ENCODE measurements around the gene SOX18.

Gene SOX18

DNA sequence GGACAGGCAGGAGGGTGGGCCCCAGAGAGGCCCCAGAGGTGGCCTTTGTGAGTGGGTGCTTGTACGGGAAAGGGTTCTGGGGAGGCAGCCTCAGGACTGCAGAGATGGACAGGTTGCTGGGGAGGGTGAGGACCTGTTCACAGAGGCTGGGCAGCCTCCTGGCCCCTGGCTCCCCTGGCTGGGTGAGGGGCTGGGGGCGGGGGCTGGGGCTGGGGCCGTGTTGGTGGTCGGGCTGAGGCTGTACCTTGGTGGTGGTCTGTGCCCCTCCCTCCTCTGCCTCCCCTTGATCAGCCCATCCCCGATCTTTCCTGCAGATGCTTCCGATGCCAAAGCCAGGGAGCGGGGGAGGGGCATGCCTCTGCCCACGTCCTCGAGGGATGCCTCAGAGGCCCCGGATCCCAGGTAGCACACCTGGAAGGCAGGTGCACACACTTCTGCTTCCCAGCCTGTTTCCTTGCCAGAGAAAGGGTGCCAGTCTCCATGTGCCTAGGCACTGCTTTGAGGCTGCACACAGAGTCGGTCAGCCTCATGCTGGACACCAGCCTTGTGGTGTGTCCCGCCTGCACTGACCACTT, 18.4 kb upstream of the SOX18 start:
- no peak for DNase-seq

DNA sequence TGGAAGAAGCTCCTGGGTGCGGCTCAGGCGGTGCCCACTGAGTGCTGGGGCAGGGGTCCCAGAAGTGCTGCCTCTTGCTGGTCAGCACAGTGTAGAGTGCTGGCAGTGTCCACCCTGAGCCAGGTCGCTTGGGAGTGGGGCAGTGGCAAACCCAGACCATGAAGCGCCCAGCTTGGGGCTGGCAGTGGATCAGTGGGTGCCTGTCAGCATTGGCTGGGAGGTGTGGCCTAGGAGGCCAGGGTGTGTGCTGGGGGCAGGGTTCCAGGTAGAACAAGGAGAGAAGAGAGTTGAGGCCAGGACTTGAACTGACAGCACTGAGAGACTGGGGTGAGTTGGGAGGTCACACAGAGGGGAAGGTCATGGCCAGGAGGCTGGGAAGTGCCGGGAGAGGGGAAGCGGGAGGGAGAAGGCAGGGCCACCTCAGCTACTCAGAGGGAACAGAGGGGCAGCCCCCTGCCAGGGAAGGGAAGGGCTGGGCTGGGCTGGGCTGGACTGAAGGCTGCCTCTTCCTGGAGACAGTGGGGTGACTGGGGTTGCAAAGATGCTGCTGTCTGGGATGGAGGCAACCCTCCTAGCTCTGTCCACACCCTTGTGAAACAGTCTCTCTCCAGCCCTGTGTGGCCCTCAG, 17.7 kb upstream of the SOX18 start:
- DNase-seq: no peak

DNA sequence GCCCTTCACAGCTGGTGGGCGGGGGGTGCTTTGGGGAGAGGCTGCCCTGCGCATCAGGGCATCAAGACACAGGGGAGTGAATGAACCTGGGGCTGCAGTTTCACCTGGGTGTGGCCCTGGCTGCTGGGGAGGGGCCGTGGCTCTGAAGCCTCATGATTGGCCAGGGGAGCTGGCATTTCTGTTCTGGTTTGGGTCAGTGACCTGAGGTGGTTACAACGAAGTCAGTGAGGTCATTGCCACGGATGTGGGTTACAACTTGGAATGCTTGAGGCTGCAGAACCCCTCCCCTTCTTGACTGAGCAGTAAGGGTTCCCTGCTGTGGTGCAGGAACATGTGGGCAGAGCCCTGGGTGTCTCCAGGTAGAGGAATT, 16.5 kb upstream of the SOX18 start:
- no peak for DNase-seq

DNA sequence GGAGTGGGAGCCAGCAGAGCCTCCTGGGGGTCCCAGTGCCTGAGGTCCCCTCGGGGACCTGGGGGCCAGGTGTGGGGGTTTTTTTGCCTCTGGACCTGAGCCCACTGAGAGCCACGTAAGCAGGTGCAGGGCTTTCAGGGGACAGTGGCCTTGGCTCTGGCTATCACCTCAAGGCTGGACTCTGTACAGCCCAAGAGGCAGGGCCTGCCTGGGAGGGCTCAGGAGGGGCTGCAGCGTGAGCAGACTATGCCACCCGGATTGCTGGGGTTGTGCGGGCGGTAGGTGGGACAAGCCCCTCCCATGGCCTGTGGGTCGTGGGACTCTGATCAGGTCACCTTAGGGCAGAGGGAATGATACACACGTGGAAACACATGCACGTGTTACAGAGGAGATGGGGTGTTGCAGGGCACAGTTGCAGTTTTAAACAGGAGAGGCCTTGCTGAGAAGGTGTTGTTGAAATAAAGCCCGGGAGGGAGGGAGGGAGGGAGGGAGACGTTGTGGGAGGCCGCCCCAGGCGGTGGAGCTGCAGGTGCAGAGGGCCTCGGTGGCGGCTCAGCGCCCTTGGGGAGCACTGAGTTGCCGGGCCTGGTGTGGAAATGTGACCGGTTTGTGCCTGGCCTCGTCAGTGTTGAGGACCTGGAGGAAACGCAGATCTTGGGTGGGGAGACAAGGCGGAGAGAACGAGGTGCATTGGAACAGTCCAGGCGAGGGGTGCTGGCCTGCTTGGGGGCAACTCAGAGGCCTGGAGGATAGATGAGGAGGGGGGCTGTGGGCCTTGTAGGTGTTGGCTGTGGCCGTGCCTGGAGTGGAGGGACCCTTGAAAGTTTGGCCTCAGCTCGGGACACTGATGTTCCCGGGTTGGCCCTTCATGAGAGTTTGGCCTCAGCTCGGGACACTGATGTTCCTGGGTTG, 15.9 kb upstream of the SOX18 start:
- DNase-seq: no peak

DNA sequence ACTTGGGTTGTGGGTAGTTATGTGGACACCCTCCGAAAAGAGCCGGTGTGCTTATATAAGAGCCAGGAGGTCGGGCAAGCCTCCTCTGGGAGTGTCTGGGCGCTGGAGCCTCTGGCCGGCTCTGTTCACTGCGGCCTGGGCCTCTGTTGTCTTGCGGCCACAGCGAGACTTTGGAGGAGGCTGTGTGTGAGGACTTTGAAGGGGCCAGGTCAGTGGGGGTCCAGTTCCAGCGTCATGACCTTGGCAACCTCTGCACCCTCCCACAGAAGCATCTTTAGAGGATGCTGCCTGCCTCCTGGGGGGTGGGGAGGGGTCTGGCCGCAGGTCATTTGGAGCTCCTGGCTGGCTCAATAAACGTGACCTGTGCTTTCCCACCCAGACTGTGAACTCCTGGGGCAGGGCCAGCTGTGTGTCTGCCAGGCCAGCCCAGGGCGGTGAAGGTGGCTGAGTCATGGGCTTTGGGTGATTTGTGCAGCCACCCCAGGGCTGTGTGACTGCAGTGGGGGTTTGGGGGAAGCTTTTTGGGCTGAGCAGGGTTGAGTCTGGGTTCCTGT, 14.8 kb upstream of the SOX18 start:
- no peak for DNase-seq

DNA sequence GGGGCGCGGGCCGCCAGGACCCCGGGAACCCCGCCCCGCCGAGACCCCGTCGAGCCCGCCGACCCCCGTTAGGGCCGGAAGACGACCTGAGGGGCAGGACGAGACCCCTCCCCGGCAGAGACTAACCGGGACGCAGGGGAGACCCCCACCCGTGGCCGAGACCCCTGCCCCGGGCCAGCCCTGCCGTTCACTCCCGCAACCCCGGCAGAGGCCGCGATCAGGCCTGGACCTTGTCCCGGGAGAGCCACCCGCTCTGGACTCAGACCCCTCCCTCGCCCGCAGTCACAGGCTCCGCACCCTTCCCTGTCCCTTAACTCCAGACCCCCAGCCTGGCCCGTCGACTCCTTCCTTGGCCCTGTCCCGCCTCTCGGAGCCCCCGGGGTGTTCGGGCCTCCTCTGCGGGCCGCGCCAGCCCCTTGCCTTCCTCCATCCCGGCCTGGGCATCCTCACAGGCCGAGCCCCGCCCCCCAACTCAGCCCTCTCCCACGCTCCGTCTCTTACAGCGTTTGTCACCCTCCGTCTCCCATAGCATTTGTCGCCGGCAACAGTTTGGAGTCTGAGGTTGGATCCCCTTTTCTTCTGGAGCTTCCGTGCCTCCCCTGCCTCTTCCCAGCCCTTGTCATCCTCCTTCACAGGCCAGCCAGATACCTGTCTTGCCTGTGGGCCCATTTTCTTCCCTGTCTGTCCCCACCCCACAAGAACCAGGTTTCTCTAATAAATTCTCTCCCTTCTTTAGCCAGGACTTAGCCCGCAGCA, 14.1 kb upstream of the SOX18 start:
- no peak for DNase-seq

DNA sequence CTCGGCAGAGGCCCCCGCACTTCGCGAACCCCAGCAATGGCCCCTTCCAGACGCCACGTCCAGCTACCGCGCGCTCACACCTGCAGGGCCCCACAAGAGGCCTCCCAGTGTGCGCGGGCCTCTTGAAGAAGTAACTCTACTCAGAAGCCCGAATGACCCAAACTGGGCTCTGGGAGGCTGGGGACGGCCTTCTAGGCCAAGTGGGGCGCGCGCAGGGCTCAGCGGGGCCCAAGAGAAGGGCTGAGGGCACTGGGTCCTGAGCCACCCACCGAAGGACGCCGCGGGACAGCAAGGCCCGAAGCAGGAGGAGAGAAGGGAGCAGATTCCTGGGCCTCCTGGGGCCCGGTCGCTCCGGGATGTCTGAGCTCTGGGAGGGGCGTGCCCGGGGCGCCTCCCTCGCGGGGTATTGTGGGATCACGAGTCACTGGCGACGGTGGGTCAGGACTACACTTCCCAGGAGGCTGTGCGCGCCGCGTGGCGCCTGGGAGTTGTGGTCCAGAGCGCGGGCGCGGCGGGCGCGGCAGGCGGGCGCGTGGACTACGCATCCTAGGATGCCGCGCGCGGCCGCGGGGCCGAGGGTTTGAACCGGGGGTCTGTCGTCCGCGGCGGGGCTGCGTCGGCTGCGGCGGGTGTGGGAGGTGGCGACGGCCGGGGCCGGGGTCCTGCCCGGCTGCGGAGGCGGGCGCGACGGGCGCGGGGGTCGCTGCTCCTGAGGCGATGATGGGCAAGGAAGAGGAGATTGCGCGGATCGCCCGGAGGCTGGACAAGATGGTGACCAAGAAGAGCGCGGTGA, 13.4 kb upstream of the SOX18 start, which contains the start of gene TCEA2:
TSS of gene TCEA2 (plus strand) at position 603 of the 793 bp plus-strand sequence. CDS start at position 718, 115 bp downstream.
- peak; percentile 93 for DNase-seq

DNA sequence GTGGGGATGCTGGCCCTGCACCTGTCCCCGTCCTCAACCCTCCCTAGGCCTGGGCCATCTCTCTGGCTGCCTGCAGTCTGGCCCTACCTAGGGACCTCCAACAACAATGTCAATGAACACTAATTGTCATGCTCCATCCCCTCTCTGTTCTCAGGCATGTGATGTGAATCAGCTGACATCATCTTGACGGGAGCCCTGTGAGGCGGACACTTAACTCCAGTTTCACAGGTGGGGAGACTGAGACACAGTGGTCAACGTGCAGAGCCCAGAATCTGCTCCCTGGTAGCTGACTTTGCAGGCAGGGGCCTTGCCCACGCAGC, 12.8 kb upstream of the SOX18 start:
- no peak for DNase-seq

DNA sequence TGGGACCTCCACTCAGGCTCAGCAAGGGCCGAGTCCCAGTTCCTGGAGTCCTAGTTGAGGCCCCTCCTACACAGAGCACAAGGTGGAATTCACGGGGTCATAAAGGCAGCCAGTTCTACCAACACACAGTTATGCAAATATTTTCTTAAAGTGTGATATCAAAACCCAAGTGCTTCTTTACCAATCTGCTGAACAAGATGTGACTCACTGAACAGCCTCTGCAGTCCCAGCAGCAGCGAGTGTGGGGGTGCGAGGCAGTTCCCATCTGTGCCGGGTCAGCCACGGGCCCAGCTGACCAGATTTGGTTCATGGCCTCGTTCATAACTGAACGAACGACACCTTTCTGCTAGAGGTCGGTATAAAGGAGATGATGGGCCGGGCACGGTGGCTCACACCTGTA, 9.1 kb upstream of the SOX18 start:
- no peak for DNase-seq

DNA sequence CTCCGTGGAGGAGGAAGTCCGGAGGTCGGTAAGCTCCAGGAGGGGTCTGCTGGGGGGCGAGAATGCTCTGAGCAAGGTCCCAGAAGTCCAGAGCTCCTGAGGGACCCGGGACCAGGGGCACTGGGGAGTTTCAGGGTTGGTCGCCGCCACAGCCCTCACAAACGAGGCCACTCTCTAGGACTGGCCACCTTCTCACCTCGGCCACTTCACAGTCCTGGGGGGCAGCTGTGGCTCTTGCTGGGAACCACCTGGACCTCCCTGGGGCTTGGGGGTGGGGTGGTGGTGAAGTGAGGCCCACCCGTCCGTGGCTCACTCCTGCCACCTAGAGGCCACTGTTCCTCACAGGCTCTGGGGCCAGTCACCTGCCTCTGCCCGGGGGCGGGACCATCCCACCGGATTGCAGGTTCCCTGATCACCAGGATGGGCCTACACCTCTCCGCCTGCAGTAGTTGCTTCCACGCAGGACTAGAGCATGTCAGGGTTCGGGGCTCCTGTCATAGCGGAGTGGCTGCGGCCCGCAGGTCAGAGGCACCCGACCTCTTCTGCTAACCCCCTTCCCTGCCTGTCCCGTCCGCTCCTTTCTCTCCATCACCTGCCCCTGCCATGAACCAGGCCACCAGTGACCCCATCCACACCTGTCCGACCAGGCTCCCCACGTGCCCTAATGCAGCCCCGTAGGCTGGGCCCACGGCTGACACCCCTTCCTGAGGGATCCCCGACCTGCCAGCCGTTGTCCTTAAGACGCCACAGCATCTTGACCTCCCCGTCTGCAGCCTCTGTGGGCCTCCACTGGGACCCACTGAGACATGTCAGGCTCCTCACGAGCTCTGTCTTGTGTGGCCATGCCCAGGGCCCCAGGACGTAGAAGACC, 8.4 kb upstream of the SOX18 start:
- no peak for DNase-seq

DNA sequence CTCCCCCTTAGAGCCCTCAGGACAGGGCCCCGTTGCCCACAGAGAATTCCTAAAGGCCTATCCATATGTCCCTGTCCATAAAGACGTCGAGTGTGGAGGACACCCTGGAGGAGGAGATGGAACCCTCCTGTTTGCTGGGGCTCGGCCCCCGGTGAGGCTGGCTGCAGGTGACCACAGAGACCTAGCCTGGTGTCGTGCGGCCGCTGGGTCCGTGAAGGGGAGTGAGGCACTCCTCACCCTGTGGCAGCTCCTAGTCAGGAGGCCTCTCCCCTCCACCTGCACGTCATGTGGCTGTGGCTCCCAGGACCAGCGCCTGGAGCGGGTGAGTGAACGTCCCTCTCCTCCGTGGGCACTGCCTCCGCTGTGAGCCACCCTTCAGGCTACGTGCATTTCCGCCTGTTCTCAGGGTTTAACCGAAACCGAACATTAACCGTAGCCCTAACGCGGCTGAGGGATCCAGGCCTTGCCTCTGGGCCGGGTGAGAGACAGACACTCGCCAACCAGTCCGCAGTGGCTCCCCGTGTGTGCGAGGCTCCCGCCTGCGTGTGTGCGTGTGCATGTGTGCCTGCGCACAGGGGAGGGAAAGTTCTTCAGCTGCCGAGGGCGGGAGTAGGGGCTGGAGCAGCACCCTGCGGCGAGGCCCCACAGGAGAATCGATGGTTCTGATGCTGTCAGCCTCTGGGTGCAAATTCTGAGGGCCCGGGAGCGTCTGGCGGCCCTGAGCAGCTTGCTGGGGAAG, 7.6 kb upstream of the SOX18 start:
- DNase-seq: no peak

DNA sequence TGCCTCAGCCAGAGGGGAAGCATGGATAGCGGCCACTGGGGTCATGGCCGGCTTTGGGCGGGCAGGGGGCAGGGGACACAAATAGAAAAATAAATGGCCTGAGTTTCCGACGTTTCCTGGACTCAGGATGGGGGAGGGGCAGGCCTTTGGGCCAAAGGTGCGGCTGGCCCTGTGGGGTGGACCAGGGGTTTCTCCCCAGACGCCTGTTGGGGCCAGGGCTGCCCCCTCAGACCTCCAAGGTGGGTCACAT, 7.1 kb upstream of the SOX18 start:
- no peak for DNase-seq

DNA sequence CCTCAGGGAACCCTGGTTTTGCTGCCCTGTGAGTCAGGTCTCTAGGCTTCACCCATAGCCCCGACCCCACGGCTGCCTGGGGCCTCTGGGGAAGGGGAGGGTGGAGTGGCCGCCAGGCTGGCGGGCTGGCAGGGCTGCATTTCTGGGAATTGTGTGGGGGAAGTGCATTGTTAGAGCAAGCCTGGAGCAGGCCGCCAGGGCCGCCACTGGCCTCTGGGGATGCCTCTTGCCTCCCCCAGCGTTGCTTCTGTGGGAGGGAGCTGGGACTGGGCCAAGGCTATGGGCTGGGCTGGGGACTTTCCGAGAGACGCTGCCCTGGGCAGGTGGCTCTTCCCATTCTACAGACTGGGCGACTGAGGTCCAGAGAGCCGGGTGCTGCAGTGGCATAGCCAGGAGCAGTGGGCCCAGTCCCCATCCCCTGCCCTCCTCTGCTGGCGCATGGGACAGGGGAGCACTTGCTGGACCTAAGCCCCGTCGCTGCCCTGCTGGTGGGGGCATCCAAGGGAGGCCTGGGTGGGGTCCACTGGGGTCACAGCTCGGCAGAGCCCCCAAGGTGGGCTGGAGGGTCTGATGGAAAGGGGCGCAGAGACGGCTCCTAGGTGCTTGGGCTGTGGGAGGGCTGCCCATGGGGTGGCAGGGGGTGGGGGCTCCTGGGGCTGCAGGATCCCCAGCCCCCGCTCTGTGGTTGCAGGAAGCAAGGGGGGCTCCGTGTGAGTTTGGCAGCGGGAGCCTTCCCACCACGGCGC, 6.6 kb upstream of the SOX18 start:
- DNase-seq: no peak

DNA sequence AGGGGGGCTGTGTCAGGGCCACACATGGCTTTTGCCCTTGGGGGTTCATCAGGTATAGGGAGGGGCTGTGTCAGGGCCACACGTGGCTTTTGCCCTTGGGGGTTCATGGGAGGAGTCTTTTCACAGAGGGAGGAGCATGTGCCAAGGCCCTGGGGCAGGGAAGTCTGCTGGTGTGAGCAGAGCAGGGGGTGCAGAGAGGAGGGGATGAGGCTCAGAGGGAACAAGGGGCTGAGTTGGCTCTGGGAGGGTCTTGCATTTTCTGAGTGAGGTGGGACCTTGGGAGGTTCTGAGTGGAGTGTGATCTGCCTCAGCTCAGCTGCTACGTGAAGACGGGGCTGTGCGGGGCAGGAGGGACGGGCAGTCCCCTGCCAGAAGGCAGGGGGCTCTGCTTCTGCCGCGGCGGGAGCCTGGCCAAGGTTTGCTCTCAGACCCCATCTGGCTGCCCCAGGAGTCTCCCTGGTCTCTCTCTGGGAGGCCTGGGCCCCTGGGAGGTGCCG, 6.0 kb upstream of the SOX18 start:
- DNase-seq: no peak

DNA sequence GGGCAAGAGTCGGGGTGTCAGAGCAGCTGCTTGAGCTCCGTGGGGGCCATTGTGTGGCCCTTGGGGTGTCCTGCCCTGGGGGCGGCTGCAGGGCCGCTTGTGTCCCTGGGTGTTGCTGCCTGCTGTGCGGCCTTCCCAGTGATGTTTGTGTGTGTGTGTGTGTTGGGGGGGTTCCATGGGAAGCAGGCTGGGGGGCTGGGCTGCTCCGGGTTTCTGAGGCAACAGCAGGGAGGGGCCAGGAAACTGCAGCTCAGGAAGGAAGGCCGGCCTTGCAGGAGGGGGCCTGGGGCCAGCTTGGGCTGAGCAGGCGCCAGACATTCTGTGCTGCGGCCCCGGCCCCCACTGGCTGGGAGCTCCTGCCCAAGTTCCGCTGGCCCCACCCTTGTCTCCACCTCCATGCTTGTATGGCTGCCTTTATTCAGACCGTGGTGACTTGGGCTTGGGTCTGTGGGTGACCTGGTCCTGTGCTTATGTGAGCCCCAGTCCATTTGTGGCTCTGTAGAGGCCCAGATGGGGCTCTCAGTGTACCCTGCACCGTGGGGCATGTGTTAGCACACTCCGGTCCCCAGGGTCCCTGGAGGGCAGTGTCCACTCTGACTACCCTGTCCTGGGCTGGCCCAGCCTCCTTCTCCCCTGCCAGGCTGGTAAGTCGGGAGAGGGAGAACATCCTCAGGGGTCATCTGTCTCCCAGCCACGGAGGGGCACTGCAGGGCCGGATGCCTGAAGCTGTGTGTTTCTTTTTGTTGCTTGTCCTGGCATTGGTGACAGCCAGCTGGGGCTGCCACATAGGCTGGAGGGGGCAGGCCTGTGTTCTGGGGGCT, 4.6 kb upstream of the SOX18 start:
- peak; percentile 44 for DNase-seq

DNA sequence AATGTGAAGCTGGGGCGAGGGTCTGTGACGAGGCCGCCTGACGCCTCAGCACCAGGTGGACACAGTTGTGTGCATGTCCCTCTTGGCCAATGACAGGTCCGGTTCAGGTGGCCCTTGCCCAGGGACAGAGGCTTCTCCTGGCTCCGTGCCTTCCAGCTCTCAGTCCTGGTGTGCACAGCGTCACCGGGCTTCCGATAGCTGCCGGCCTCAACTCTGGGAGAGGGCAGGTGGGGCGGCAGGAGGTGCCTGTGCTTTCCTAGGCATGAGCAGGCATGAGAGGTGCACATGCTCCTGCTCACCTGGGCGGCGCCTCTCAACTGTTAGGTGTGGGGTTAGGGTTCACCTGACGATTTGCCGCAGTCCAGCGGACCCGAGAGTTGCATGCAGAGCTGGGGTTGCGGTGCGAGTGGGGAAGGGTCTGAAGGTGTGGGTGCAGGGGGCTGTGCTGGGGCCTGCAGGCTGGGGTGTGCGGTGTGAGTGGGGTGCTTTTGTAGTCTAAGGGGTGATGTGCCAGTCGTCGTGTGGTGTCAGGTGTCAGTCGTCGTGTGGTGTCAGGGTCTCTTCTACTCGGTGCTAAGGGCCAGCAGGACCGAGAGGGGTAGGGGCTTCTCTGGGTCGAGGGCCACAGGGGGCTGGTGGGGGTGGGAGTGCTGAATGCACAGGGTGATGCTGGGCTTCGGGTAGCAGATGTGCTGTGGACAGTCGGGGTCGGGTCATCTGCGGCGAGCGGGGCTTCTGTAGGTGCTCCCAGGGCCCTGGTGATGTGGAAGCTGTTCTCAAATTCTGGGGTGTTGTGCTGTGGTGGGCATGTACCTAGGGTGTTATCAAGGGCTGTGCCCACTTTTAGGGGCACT, 3.8 kb upstream of the SOX18 start:
- no peak for DNase-seq

DNA sequence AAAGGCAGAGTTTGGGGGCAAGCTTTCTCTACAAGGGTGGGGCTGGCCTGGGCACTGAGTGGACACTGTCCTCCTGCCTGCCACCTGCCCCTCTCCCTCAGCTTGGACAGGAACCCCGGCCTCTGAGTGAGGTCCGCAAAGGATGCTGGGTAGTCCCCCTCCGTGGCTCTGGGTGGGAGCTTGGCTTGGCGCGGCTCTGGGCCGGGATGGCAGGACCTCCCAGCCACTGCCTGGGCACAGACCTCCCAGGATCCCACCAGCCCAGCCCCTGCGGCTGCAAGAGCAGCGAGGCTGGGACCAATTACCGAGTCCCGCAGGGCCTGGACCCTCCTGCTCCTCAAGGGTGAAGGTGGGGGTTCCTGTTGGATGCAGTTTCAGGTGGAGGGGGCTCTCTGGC, 2.9 kb upstream of the SOX18 start:
- no peak for DNase-seq
